Neural progenitor cell (in vitro differentiated cells): ENCODE results near the gene ADARB2. TPM values are rescaled to one million over a fixed set of nuclear protein-coding genes. Genes with fewer than 3 reads are reported as not detected.
"Not testable (repeated sequence)": the region's sequence is repeated elsewhere in the genome, so short reads cannot be mapped to it uniquely, and the experiment has no call there.

Experiments
- DNase-seq: peaks from one replicate; pipeline ENCODE4 v3.0.0-alpha.2; 2016; ENCODE audit warnings: low spot score
- H2AFZ ChIP-seq: fragments of 200-600 bp; sonication (generic); replicated peaks from 2 replicates; pipeline ENCODE4 v1.6.1; 2016; ENCODE audit warnings: antibody characterized with exemption
- H3F3A ChIP-seq: fragments of 200-600 bp; sonication (generic); 2 replicates; pipeline ENCODE4 v1.6.1; 2016; ENCODE audit warnings: antibody characterized with exemption, low read depth
- H3K27ac ChIP-seq: fragments of 200-600 bp; sonication (generic); 2 replicates; pipeline ENCODE4 v1.5.1; 2016; ENCODE audit warnings: mild to moderate bottlenecking
- H3K27me3 ChIP-seq: fragments of 200-600 bp; sonication (generic); 2 replicates; pipeline ENCODE4 v1.6.1; 2016; ENCODE audit warnings: mild to moderate bottlenecking, moderate library complexity
- H3K36me3 ChIP-seq: fragments of 200-600 bp; sonication (generic); 2 replicates; pipeline ENCODE4 v1.5.1; 2016
- H3K4me1 ChIP-seq: fragments of 200-600 bp; sonication (generic); 2 replicates; pipeline ENCODE4 v1.6.1; 2016; ENCODE audit warnings: mixed run types
- H3K4me2 ChIP-seq: fragments of 200-600 bp; sonication (generic); 2 replicates; pipeline ENCODE4 v1.6.1; 2016
- H3K4me3 ChIP-seq: fragments of 200-600 bp; sonication (generic); 2 replicates; pipeline ENCODE4 v1.5.1; 2016
- H3K79me2 ChIP-seq: fragments of 200-600 bp; sonication (generic); 2 replicates; pipeline ENCODE4 v1.6.1; 2016; ENCODE audit warnings: low read depth
- H3K9ac ChIP-seq: fragments of 200-600 bp; sonication (generic); 2 replicates; pipeline ENCODE4 v1.6.1; 2016
- H3K9me3 ChIP-seq: fragments of 200-600 bp; sonication (generic); 2 replicates; pipeline ENCODE4 v1.5.1; 2016; ENCODE audit warnings: low read depth
- H4K20me1 ChIP-seq: fragments of 200-600 bp; sonication (generic); 2 replicates; pipeline ENCODE4 v1.6.1; 2016; ENCODE audit warnings: low read depth
- H3K27ac Mint-ChIP-seq: 3 replicates; pipeline ENCODE4 v1.8.0; 2021; ENCODE audit warnings: mixed read lengths
- H3K27me3 Mint-ChIP-seq: 2 replicates; pipeline ENCODE4 v1.8.0; 2022; ENCODE audit warnings: low read depth, mild to moderate bottlenecking, inconsistent platforms, moderate library complexity, mixed read lengths; ENCODE audit not compliant: insufficient read depth
- H3K36me3 Mint-ChIP-seq: 3 replicates; pipeline ENCODE4 v1.8.0; 2021; ENCODE audit warnings: mixed read lengths
- H3K4me1 Mint-ChIP-seq: 3 replicates; pipeline ENCODE4 v1.8.0; 2021; ENCODE audit warnings: mixed read lengths
- H3K4me3 Mint-ChIP-seq: 3 replicates; pipeline ENCODE4 v1.8.0; 2021; ENCODE audit warnings: mild to moderate bottlenecking, moderate library complexity, mixed read lengths
- H3K9me3 Mint-ChIP-seq: 3 replicates; pipeline ENCODE4 v1.8.0; 2020; ENCODE audit warnings: mixed read lengths
- CTCF ChIP-seq: fragments of 200-600 bp; sonication (generic); IDR thresholded peaks from 2 replicates; pipeline ENCODE4 v1.5.1; 2017; ENCODE audit warnings: antibody characterized with exemption, mild to moderate bottlenecking
- EZH2 ChIP-seq: fragments of 200-600 bp; sonication (generic); IDR thresholded peaks from 2 replicates; pipeline ENCODE4 v1.6.1; 2017; ENCODE audit warnings: antibody characterized with exemption, mild to moderate bottlenecking, moderate library complexity
- EZH2phosphoT487 ChIP-seq: fragments of 200-600 bp; sonication (generic); IDR thresholded peaks from 2 replicates; pipeline ENCODE4 v1.6.1; 2017; ENCODE audit warnings: antibody characterized with exemption
- total RNA-seq: library from RNA; depleted of rRNA; stranded (reverse); fragments of >200 nt; gene quantifications from 2 replicates; pipeline ENCODE4 v1.2.3, GENCODE V29; 2015; ENCODE audit warnings: low replicate concordance

ADARB2 gene
- total RNA-seq, 1 donor from 2014 or later = not detected

GRCh38 chr10:1163204-1163660, 574.1 kb downstream of the ADARB2 start:
- H3K9me3 Mint-ChIP-seq = no peaks in the 10 kb centered on the region
- H3K79me2 ChIP-seq = no peaks in the 10 kb centered on the region
- no peak for DNase-seq
- no peak overlapping the region for H3K27ac ChIP-seq
- H3K36me3 ChIP-seq = no peaks in the 10 kb centered on the region
- H3K4me1 Mint-ChIP-seq = peaks cover 22% of the 10 kb centered on the region
- no peaks in the 10 kb centered on the region for H3K27me3 ChIP-seq
- H3K9ac ChIP-seq = no peak overlapping the region
- TF ChIP-seq CTCF (no peak), EZH2 (no peak), EZH2phosphoT487 (no peak)
- H3K4me2 ChIP-seq = no peak overlapping the region
- H3K9me3 ChIP-seq = no peaks in the 10 kb centered on the region
- H3K27ac Mint-ChIP-seq = peak overlapping the region; percentile 60
- H3K4me3 Mint-ChIP-seq = no peak overlapping the region
- no peak overlapping the region for H2AFZ ChIP-seq
- no peaks in the 10 kb centered on the region for H3K36me3 Mint-ChIP-seq
- no peaks in the 10 kb centered on the region for H4K20me1 ChIP-seq
- H3K27me3 Mint-ChIP-seq = peaks cover 3% of the 10 kb centered on the region
- H3K4me1 ChIP-seq = peaks cover 6% of the 10 kb centered on the region
- no peaks in the 10 kb centered on the region for H3F3A ChIP-seq
- no peak overlapping the region for H3K4me3 ChIP-seq

GRCh38 chr10:1162481-1163203, 574.7 kb downstream of the ADARB2 start:
- Mint-ChIP-seq H3K4me1 (peaks cover 22% of the 10 kb centered on the region), H3K4me3 (no peak overlapping the region), H3K27me3 (peaks cover 3% of the 10 kb centered on the region), H3K36me3 (no peaks in the 10 kb centered on the region), H3K27ac (no peak overlapping the region), H3K9me3 (no peaks in the 10 kb centered on the region)
- no peaks in the 10 kb centered on the region for H3K27me3 ChIP-seq
- H3K9ac ChIP-seq = no peak overlapping the region
- no peak for DNase-seq
- H3K9me3 ChIP-seq = no peaks in the 10 kb centered on the region
- H3K36me3 ChIP-seq = no peaks in the 10 kb centered on the region
- H3K79me2 ChIP-seq = no peaks in the 10 kb centered on the region
- no peak overlapping the region for H3K4me2 ChIP-seq
- no peaks in the 10 kb centered on the region for H4K20me1 ChIP-seq
- H3F3A ChIP-seq = no peaks in the 10 kb centered on the region
- H2AFZ ChIP-seq = no peak overlapping the region
- TF ChIP-seq EZH2phosphoT487 = no peak
- TF ChIP-seq CTCF = no peak
- no peak for TF ChIP-seq EZH2
- H3K27ac ChIP-seq = no peak overlapping the region
- H3K4me1 ChIP-seq = peaks cover 6% of the 10 kb centered on the region
- H3K4me3 ChIP-seq = no peak overlapping the region

- H3F3A ChIP-seq, H3K27me3 ChIP-seq, H2AFZ ChIP-seq, H3K4me3 Mint-ChIP-seq, H3K36me3 Mint-ChIP-seq, H3K27ac Mint-ChIP-seq, H3K9ac ChIP-seq, H3K27me3 Mint-ChIP-seq, H3K4me3 ChIP-seq, H3K27ac ChIP-seq, H3K4me2 ChIP-seq, H3K36me3 ChIP-seq, H4K20me1 ChIP-seq, H3K9me3 ChIP-seq, H3K9me3 Mint-ChIP-seq, DNase-seq, H3K4me1 ChIP-seq, H3K79me2 ChIP-seq: not testable (repeated sequence)
- peaks cover 22% of the 10 kb centered on the region for H3K4me1 Mint-ChIP-seq
These were observed 576.0 kb downstream of the ADARB2 start for GRCh38 chr10:1161315-1161673.

GRCh38 chr10:1160561-1161314, 576.6 kb downstream of the ADARB2 start:
- Histone ChIP-seq H3K27me3 (no peaks in the 10 kb centered on the region), H2AFZ (no peak overlapping the region), H3K4me1 (peaks cover 6% of the 10 kb centered on the region), H3K36me3 (no peaks in the 10 kb centered on the region), H3K4me2 (no peak overlapping the region), H3K9me3 (no peaks in the 10 kb centered on the region), H3F3A (no peaks in the 10 kb centered on the region), H3K27ac (no peak overlapping the region), H3K4me3 (no peak overlapping the region), H3K9ac (no peak overlapping the region), H3K79me2 (no peaks in the 10 kb centered on the region), H4K20me1 (no peaks in the 10 kb centered on the region)
- Mint-ChIP-seq H3K4me1 (peaks cover 22% of the 10 kb centered on the region), H3K4me3 (no peak overlapping the region), H3K27ac (no peak overlapping the region), H3K27me3 (peaks cover 4% of the 10 kb centered on the region), H3K36me3 (no peaks in the 10 kb centered on the region), H3K9me3 (no peaks in the 10 kb centered on the region)
- no peak for DNase-seq
- TF ChIP-seq EZH2phosphoT487 = no peak
